LNCAP (cell line): ENCODE results near the gene NUBP2.

ENCODE experiments used
- TF ChIP-seq, protein P1 (sequence below): fragments of 450-650 bp; IDR thresholded peaks from 2 replicates; pipeline ENCODE4 v1.5.1; 2017; ENCODE audit warnings: mild to moderate bottlenecking

The NUBP2 gene

DNA sequence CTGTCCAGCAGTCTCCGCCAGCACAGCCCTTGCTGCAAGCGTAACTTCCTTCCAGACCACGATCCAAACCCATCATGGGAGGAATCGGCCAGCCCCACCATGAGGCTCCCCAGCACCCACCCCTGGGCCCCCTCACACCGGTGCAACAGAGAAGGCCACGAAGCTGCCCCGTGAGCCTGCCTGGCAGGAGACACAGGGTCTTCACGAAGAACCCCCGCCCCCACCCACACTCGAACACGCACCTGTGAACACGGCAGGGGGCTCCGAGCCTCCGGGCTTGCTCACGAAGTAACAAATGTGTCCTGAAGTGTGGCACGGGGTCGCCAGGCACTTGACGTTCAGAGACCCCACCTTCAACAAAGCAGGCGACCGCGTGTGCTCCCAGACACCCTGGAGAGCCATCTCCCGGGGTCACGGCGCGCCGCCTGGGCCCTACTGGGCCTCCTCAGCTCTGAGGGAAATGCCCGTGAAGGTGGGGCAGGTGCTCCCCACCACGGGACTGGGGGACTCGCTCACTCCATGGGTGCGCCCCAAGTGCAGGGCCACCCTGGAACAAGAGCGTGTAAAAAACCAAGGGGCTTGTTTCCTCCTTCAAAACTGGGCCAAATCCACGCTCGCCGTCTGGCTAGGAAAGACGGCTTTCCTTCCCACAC lies 36.2 kb downstream of the NUBP2 start:
- TF ChIP-seq, protein P1, sequence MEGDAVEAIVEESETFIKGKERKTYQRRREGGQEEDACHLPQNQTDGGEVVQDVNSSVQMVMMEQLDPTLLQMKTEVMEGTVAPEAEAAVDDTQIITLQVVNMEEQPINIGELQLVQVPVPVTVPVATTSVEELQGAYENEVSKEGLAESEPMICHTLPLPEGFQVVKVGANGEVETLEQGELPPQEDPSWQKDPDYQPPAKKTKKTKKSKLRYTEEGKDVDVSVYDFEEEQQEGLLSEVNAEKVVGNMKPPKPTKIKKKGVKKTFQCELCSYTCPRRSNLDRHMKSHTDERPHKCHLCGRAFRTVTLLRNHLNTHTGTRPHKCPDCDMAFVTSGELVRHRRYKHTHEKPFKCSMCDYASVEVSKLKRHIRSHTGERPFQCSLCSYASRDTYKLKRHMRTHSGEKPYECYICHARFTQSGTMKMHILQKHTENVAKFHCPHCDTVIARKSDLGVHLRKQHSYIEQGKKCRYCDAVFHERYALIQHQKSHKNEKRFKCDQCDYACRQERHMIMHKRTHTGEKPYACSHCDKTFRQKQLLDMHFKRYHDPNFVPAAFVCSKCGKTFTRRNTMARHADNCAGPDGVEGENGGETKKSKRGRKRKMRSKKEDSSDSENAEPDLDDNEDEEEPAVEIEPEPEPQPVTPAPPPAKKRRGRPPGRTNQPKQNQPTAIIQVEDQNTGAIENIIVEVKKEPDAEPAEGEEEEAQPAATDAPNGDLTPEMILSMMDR = no peak

DNA sequence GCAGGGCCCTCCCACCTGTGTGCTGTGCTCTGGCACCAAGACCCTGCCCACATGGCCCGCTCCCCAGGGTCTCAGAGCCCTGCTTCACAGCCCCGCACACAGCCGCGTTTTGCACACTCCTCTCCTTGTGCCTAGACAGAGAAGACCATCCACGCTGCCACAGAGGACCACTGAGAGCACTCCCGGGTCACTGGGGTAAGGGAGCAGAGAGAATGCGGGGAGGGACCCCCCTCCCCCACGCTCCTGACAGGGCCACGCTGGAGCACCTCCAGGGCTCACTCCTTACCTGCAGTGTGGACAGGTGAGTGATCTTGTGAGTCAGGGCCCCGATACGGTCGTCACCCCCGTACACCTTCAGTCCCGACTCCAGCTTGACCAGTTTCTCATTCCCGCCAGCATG lies 36.9 kb downstream of the NUBP2 start:
- TF ChIP-seq, protein P1 = no peak

- TF ChIP-seq, protein P1 = no peak
These were observed 37.6 kb downstream of the NUBP2 start for GRCh38 chr16:1820096-1820945.

DNA sequence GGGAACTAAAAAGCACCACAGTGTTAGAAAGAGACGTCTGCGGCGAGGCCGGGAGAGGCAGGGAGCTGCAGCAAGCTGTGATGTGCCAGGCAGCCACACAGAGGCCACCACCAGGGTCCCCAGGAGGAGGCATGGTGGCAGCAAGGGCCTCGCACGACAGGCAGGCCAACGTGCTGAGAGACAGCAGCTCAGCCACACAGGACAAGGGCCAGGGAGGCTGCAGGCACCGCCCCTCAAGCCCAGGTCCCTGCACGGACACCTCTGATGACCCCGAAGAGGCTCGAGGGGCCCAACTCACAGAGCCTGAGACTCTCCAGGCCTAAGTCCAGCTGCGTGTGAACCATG lies 38.2 kb downstream of the NUBP2 start:
- TF ChIP-seq, protein P1 = no peak

- TF ChIP-seq, protein P1 = no peak
These were observed 39.3 kb downstream of the NUBP2 start for GRCh38 chr16:1821861-1822611.

- TF ChIP-seq, protein P1 = no peak
These were observed 40.0 kb downstream of the NUBP2 start for GRCh38 chr16:1822801-1823200.

DNA sequence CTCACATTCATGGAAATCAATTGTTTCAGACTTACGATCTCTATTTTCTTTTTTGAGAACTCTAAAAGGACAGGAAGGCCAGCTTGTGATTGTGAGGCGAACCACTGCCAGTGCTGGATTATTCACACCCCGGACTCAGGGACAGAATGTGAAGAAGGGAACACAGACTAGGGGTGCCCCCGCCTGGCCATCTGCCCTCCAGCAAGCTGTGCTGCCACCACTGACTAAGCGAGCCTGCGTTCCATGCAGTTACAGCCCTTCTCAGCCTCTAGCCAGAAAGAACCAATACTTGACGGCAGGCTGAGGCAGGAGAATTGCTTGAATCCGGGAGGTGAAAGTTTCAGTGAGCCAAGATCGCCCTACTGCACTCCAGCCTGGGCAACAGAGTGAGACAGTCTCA lies 41.1 kb downstream of the NUBP2 start:
- TF ChIP-seq, protein P1 = no peak
